ENCODE measurements around the gene SLC22A23.
A peak's percentile ranks its signal among the peaks of the same experiment; 100 is the strongest.

The SLC22A23 gene

GRCh38 chr6:3442431-3443220 lies 14.2 kb downstream of the SLC22A23 start:
- Histone ChIP-seq H3K79me2 (ENCODE audit: control insufficient read depth, insufficient read depth, low read length, unreplicated experiment) (peaks cover 5% of the 10 kb centered on the region), H3K4me3 (ENCODE audit: low read depth, low read length) (no peak overlapping the region), H3K4me1 (ENCODE audit: control insufficient read depth, insufficient read depth, low read length, unreplicated experiment) (peaks cover 33% of the 10 kb centered on the region), H3K36me3 (ENCODE audit: insufficient read depth, low read length) (no peaks in the 10 kb centered on the region), H3K27me3 (ENCODE audit: insufficient read depth, low read length) (no peaks in the 10 kb centered on the region), H3K27ac (ENCODE audit: low read depth, low read length) (no peak overlapping the region), H2AFZ (ENCODE audit: low read length, unreplicated experiment) (no peak overlapping the region)

GRCh38 chr6:3440911-3441310 lies 15.9 kb downstream of the SLC22A23 start:
- no peak overlapping the region for H3K4me3 ChIP-seq (ENCODE audit: low read depth, low read length)
- peaks cover 33% of the 10 kb centered on the region for H3K4me1 ChIP-seq (ENCODE audit: control insufficient read depth, insufficient read depth, low read length, unreplicated experiment)
- H3K27ac ChIP-seq (ENCODE audit: low read depth, low read length): no peak overlapping the region
- H3K79me2 ChIP-seq (ENCODE audit: control insufficient read depth, insufficient read depth, low read length, unreplicated experiment): no peaks in the 10 kb centered on the region
- H2AFZ ChIP-seq (ENCODE audit: low read length, unreplicated experiment): no peak overlapping the region
- no peaks in the 10 kb centered on the region for H3K36me3 ChIP-seq (ENCODE audit: insufficient read depth, low read length)
- H3K27me3 ChIP-seq (ENCODE audit: insufficient read depth, low read length): no peaks in the 10 kb centered on the region

- peaks cover 33% of the 10 kb centered on the region for H3K4me1 ChIP-seq (ENCODE audit: control insufficient read depth, insufficient read depth, low read length, unreplicated experiment)
- H3K4me3 ChIP-seq (ENCODE audit: low read depth, low read length): no peak overlapping the region
- no peak overlapping the region for H3K27ac ChIP-seq (ENCODE audit: low read depth, low read length)
- no peak overlapping the region for H2AFZ ChIP-seq (ENCODE audit: low read length, unreplicated experiment)
- no peaks in the 10 kb centered on the region for H3K36me3 ChIP-seq (ENCODE audit: insufficient read depth, low read length)
- H3K27me3 ChIP-seq (ENCODE audit: insufficient read depth, low read length): no peaks in the 10 kb centered on the region
- no peaks in the 10 kb centered on the region for H3K79me2 ChIP-seq (ENCODE audit: control insufficient read depth, insufficient read depth, low read length, unreplicated experiment)
Measured at GRCh38 chr6:3439961-3440360, 16.9 kb downstream of the SLC22A23 start.

GRCh38 chr6:3438190-3439167 lies 18.4 kb downstream of the SLC22A23 start:
- Histone ChIP-seq H3K4me1 (ENCODE audit: control insufficient read depth, insufficient read depth, low read length, unreplicated experiment) (peaks cover 31% of the 10 kb centered on the region), H3K27ac (ENCODE audit: low read depth, low read length) (peak overlapping the region; percentile 90), H3K27me3 (ENCODE audit: insufficient read depth, low read length) (no peaks in the 10 kb centered on the region), H3K4me3 (ENCODE audit: low read depth, low read length) (no peak overlapping the region; the same call in 1 of the 2 replicates), H3K36me3 (ENCODE audit: insufficient read depth, low read length) (no peaks in the 10 kb centered on the region), H3K79me2 (ENCODE audit: control insufficient read depth, insufficient read depth, low read length, unreplicated experiment) (no peaks in the 10 kb centered on the region), H2AFZ (ENCODE audit: low read length, unreplicated experiment) (peak overlapping the region; percentile 18)

- Histone ChIP-seq H3K4me1 (ENCODE audit: control insufficient read depth, insufficient read depth, low read length, unreplicated experiment) (peaks cover 4% of the 10 kb centered on the region), H3K36me3 (ENCODE audit: insufficient read depth, low read length) (no peaks in the 10 kb centered on the region), H3K27ac (ENCODE audit: low read depth, low read length) (no peak overlapping the region), H3K79me2 (ENCODE audit: control insufficient read depth, insufficient read depth, low read length, unreplicated experiment) (no peaks in the 10 kb centered on the region), H3K4me3 (ENCODE audit: low read depth, low read length) (no peak overlapping the region), H2AFZ (ENCODE audit: low read length, unreplicated experiment) (no peak overlapping the region), H3K27me3 (ENCODE audit: insufficient read depth, low read length) (no peaks in the 10 kb centered on the region)
Measured at GRCh38 chr6:3433005-3433404, 23.8 kb downstream of the SLC22A23 start.

GRCh38 chr6:3432416-3432815 lies 24.4 kb downstream of the SLC22A23 start:
- Histone ChIP-seq H3K4me3 (ENCODE audit: low read depth, low read length) (no peak overlapping the region), H3K79me2 (ENCODE audit: control insufficient read depth, insufficient read depth, low read length, unreplicated experiment) (peaks cover under 1% of the 10 kb centered on the region), H3K27me3 (ENCODE audit: insufficient read depth, low read length) (no peaks in the 10 kb centered on the region), H3K4me1 (ENCODE audit: control insufficient read depth, insufficient read depth, low read length, unreplicated experiment) (peaks cover 7% of the 10 kb centered on the region), H3K27ac (ENCODE audit: low read depth, low read length) (no peak overlapping the region), H3K36me3 (ENCODE audit: insufficient read depth, low read length) (no peaks in the 10 kb centered on the region), H2AFZ (ENCODE audit: low read length, unreplicated experiment) (no peak overlapping the region)

- Histone ChIP-seq H3K4me1 (ENCODE audit: control insufficient read depth, insufficient read depth, low read length, unreplicated experiment) (peaks cover 11% of the 10 kb centered on the region), H3K4me3 (ENCODE audit: low read depth, low read length) (no peak overlapping the region), H3K27ac (ENCODE audit: low read depth, low read length) (no peak overlapping the region), H3K79me2 (ENCODE audit: control insufficient read depth, insufficient read depth, low read length, unreplicated experiment) (peaks cover 3% of the 10 kb centered on the region), H3K36me3 (ENCODE audit: insufficient read depth, low read length) (no peaks in the 10 kb centered on the region), H3K27me3 (ENCODE audit: insufficient read depth, low read length) (no peaks in the 10 kb centered on the region), H2AFZ (ENCODE audit: low read length, unreplicated experiment) (no peak overlapping the region)
Measured at GRCh38 chr6:3431994-3432393, 24.9 kb downstream of the SLC22A23 start.

- no peaks in the 10 kb centered on the region for H3K36me3 ChIP-seq (ENCODE audit: insufficient read depth, low read length)
- peaks cover 26% of the 10 kb centered on the region for H3K4me1 ChIP-seq (ENCODE audit: control insufficient read depth, insufficient read depth, low read length, unreplicated experiment)
- no peak overlapping the region for H2AFZ ChIP-seq (ENCODE audit: low read length, unreplicated experiment)
- H3K27me3 ChIP-seq (ENCODE audit: insufficient read depth, low read length): no peaks in the 10 kb centered on the region
- peaks cover 3% of the 10 kb centered on the region for H3K79me2 ChIP-seq (ENCODE audit: control insufficient read depth, insufficient read depth, low read length, unreplicated experiment)
- H3K4me3 ChIP-seq (ENCODE audit: low read depth, low read length): no peak overlapping the region
- H3K27ac ChIP-seq (ENCODE audit: low read depth, low read length): no peak overlapping the region
Measured at GRCh38 chr6:3429211-3429610, 27.6 kb downstream of the SLC22A23 start.

GRCh38 chr6:3428700-3429099 lies 28.1 kb downstream of the SLC22A23 start:
- H3K79me2 ChIP-seq (ENCODE audit: control insufficient read depth, insufficient read depth, low read length, unreplicated experiment): peaks cover 3% of the 10 kb centered on the region

GRCh38 chr6:3428247-3428646 lies 28.6 kb downstream of the SLC22A23 start:
- H3K27ac ChIP-seq (ENCODE audit: low read depth, low read length): no peak overlapping the region
- H3K79me2 ChIP-seq (ENCODE audit: control insufficient read depth, insufficient read depth, low read length, unreplicated experiment): peaks cover 3% of the 10 kb centered on the region
- H3K4me1 ChIP-seq (ENCODE audit: control insufficient read depth, insufficient read depth, low read length, unreplicated experiment): peaks cover 30% of the 10 kb centered on the region
- no peaks in the 10 kb centered on the region for H3K36me3 ChIP-seq (ENCODE audit: insufficient read depth, low read length)
- H3K27me3 ChIP-seq (ENCODE audit: insufficient read depth, low read length): no peaks in the 10 kb centered on the region
- H3K4me3 ChIP-seq (ENCODE audit: low read depth, low read length): no peak overlapping the region
- no peak overlapping the region for H2AFZ ChIP-seq (ENCODE audit: low read length, unreplicated experiment)

More at GRCh38 chr6:3428700-3429099, 28.1 kb downstream of the SLC22A23 start:
- H3K27me3 ChIP-seq (ENCODE audit: insufficient read depth, low read length): no peaks in the 10 kb centered on the region
- H3K4me3 ChIP-seq (ENCODE audit: low read depth, low read length): no peak overlapping the region
- no peak overlapping the region for H2AFZ ChIP-seq (ENCODE audit: low read length, unreplicated experiment)
- H3K4me1 ChIP-seq (ENCODE audit: control insufficient read depth, insufficient read depth, low read length, unreplicated experiment): peaks cover 26% of the 10 kb centered on the region
- no peaks in the 10 kb centered on the region for H3K36me3 ChIP-seq (ENCODE audit: insufficient read depth, low read length)
- H3K27ac ChIP-seq (ENCODE audit: low read depth, low read length): no peak overlapping the region

Measured in ACC112 (cell line).